GM12873 (cell line): ENCODE data around the gene SLFN12L.

Experiments
- TF ChIP-seq, protein P1 (sequence below): IDR thresholded peaks from 2 replicates; pipeline ENCODE4 v1.5.1; 2012; ENCODE audit warnings: low read depth, mild to moderate bottlenecking, moderate library complexity, low read length, control low read depth; ENCODE audit not compliant: insufficient read depth; ENCODE audit errors: missing control alignments

Gene SLFN12L

DNA sequence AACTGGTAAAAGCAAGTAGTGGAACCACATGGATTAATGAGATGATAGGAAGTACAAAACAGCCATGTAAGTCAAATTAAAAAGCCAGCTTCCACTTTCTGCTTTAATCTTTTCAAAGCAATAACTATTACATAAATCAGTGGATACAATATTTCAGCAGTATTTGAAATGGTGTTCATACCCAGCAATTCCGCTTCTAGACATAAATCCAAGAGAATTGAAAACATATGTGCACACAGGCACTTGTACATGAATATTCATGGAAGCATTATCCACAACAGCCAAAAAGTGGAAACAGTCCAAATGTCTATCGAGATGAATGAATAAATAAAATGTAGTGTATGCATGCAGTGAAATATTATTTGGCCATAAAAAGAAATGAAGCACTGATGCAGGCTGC is 27.4 kb downstream of the SLFN12L start:
- TF ChIP-seq, protein P1, sequence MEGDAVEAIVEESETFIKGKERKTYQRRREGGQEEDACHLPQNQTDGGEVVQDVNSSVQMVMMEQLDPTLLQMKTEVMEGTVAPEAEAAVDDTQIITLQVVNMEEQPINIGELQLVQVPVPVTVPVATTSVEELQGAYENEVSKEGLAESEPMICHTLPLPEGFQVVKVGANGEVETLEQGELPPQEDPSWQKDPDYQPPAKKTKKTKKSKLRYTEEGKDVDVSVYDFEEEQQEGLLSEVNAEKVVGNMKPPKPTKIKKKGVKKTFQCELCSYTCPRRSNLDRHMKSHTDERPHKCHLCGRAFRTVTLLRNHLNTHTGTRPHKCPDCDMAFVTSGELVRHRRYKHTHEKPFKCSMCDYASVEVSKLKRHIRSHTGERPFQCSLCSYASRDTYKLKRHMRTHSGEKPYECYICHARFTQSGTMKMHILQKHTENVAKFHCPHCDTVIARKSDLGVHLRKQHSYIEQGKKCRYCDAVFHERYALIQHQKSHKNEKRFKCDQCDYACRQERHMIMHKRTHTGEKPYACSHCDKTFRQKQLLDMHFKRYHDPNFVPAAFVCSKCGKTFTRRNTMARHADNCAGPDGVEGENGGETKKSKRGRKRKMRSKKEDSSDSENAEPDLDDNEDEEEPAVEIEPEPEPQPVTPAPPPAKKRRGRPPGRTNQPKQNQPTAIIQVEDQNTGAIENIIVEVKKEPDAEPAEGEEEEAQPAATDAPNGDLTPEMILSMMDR = no peak

DNA sequence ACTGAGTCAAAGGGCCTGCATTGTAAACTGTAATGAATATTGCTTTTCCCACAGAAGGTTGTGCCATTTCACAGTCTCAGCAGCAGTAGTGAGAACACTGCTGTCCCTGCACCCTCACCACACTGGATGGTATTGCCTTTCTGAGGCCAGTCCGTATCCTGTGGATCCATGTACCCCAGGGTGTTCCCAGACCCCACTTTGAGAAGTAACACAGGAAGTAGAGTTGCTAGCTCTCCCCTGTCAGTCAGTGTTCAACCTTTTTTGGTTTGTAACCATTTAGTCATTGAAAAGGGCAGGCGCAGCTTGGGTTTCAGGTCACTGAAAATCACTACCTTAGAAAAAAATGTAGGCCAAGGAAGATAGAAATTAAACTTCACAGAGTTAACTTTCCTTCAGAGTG is 37.9 kb downstream of the SLFN12L start:
- TF ChIP-seq, protein P1 = no peak

DNA sequence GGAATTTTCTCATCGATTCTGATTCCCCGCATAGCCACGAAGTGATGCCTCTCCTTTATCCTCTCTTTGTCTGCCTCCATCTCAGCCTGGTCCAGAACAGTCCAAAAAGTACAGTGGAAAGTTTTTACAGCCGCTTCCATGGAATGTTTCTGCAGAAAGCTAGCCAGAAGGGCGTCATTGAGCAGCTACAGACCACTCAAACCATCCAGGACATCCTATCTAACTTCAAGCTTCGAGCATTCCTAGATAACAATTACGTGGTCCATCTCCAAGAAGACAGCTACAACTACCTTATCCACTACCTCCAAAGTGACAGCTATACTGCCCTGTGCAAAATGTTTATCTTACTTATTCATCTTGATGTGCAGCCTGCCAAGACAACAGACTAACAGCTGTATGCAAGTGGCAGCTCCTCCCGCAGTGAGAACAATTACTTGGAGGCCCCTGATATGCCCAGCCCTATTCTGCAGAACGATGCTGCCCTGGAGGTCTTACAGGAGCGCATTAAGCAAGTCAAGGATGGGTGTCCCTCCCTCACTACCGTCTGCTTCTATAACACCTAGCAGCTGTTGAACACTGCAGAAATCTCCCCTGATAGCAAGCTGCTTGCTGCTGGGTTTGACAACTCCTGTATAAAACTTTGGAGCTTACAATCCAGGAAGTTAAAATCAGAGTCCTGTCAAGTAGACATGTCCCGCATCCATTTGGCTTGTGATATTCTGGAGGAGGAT is 38.9 kb downstream of the SLFN12L start:
- TF ChIP-seq, protein P1 = no peak

DNA sequence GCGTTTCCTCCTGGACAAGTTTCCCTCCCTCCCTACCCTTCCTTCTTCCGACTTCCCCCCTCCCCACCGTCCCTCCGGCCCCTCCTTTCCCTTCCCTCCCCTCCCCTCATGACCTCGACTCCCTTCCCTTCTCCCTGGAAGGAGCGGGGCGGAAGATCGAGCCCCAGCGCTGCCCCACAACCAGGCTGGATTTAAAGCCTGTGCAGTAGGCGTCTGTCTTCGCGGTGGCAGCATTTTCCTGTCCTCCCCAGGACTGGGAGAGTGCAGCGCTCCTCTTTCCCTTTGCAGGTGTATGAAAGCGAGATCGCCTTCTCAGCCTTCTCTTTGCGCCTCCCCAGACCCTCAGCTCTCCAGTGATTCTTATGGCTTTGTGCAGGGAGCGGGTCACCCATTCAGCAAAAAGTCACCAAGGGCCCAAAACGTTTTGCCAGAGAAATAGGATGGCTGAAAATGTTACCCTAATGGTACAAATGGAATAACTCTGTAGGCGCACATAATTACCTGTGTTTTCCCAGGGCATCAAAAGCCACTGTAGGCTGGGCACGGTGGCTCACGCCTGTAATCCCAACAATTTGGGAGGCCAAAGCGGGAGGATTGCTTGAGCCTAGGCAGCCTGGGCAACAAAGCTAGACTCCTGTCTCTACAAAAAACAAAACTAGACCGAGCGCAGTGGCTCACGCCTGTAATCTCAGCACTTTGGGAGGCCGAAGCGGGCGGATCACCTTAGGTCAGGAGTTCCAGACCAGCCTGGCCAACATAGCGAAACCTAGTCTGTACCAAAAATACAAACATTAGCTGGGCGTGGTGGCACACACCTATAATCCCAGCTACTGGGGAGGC is 40.8 kb downstream of the SLFN12L start:
- TF ChIP-seq, protein P1 = no peak

DNA sequence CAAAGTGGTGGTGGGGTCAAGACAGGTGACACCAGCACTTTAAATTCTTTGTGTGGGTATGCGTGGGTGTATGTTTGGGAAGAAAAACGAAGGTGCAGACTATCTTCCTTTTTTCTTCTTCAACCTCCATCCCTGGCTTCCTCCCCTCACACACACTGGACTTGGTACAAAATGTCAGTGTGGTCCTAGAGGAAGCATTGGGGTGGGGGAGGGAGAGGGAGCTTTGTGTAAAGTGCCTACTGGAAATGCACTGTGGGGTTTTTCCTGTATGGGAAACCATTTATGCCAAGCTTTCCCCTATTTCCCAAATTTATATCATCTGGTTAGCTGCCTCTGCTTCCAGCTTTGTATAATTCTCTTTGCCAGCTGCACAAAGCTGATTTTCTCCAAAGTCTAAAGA is 44.4 kb downstream of the SLFN12L start:
- TF ChIP-seq, protein P1 = no peak

DNA sequence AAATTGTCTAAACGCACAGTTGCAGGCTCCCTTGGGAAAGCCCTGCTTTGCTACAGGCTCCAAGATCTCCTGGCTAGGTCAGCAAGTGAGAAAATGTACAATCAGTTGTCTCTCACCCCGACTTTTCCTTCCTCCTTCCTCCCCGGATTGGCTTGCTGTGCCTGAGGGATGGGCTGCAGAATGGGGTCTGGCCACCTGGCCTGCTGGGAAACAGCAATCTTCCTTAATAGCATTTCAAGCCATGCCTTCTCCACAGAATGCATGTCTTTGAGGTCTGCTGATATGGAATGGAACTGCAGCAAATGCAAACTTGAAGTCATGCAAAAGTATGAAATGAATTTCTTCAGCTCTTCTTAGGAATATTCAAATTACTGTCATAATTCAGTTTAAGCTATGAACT is 46.1 kb downstream of the SLFN12L start:
- TF ChIP-seq, protein P1 = no peak

DNA sequence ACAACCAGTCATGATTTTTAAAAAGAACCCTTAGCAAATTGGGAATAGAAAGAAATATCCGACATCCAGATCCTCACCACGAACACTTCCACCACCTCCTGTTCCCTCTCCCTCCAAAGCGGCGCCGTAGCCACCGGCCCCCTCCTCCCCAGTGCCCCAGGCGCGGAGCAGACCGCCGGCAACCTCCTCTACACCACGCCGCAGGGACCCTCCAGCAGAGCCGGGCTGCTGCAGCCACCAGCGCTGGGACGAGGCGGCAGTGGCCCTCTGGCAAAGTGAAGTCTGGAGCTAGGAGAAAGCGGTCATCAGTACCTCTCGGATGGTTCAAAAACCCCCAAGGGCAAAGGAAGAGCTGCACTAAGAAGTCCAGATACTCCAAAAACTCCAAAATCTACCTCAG is 47.5 kb downstream of the SLFN12L start:
- TF ChIP-seq, protein P1 = no peak
